ENCODE measurements around the gene CD86.
"Not testable (repeated sequence)": the region's sequence is repeated elsewhere in the genome, so short reads cannot be mapped to it uniquely, and the experiment has no call there.

Gene CD86

GRCh38 chr3:122164983-122165382, 109.8 kb downstream of the CD86 start:
- not testable (repeated sequence) for DNase-seq (ENCODE audit: low read depth in 2 of 2)

- no peak for DNase-seq (ENCODE audit: low read depth in 2 of 2)
Observed at GRCh38 chr3:122167630-122168029, 112.5 kb downstream of the CD86 start.

GRCh38 chr3:122168044-122168443, 112.9 kb downstream of the CD86 start:
- DNase-seq (ENCODE audit: low read depth in 2 of 2) = no peak

- DNase-seq (ENCODE audit: low read depth in 2 of 2) = no peak
Observed at GRCh38 chr3:122169911-122170310, 114.7 kb downstream of the CD86 start.
